ENCODE results near the gene EED. TPM values are rescaled to one million over a fixed set of nuclear protein-coding genes. Genes with fewer than 3 reads are reported as not detected.

The EED gene
- polyA plus RNA-seq, 1 donor from 2014 or later, result 40.1 TPM

- Histone ChIP-seq H3K27ac (ENCODE audit: low read length) (no peak overlapping the region), H3K4me2 (ENCODE audit: low read length) (no peak overlapping the region), H2AFZ (ENCODE audit: low read depth, low read length) (no peak overlapping the region), H3K9ac (ENCODE audit: low read length) (no peak overlapping the region), H3K4me3 (ENCODE audit: low read length) (no peak overlapping the region), H3K27me3 (ENCODE audit: insufficient read depth, low read depth, low read length) (no peaks in the 10 kb centered on the region), H3K9me2 (ENCODE audit: insufficient read depth, low read length) (no peaks in the 10 kb centered on the region), H3K36me3 (ENCODE audit: insufficient read depth, low read length) (no peaks in the 10 kb centered on the region), H3K9me3 (ENCODE audit: low read length) (no peaks in the 10 kb centered on the region), H3K79me2 (replicated peaks; ENCODE audit: insufficient read depth, low read length) (no peaks in the 10 kb centered on the region), H4K20me1 (ENCODE audit: insufficient read depth) (no peaks in the 10 kb centered on the region), H3F3A (ENCODE audit: insufficient read depth, low read length, poor library complexity, severe bottlenecking) (no peaks in the 10 kb centered on the region)
- TF ChIP-seq SMC3 (conservative IDR thresholded peaks at IDR 0.05; ENCODE audit: poor library complexity), result no peak
- TF ChIP-seq CTCF (IDR thresholded peaks at IDR 0.05; ENCODE audit: poor library complexity, severe bottlenecking), result no peak
- TF ChIP-seq RAD21 (conservative IDR thresholded peaks at IDR 0.05), result no peak
- no peak for TF ChIP-seq EZH2 (IDR thresholded peaks at IDR 0.05; ENCODE audit: borderline replicate concordance, insufficient read depth, low read length, poor library complexity, severe bottlenecking)
- no peak for TF ChIP-seq MXI1 (conservative IDR thresholded peaks at IDR 0.05; ENCODE audit: poor library complexity, severe bottlenecking)
- TF ChIP-seq POLR2AphosphoS5 (IDR thresholded peaks at IDR 0.05), result no peak
- TF ChIP-seq REST (IDR thresholded peaks at IDR 0.05; ENCODE audit: borderline replicate concordance), result no peak
- TF ChIP-seq EP300 (conservative IDR thresholded peaks at IDR 0.05; ENCODE audit: poor library complexity, severe bottlenecking), result no peak
- no peak for TF ChIP-seq TAF1 (IDR thresholded peaks at IDR 0.05; ENCODE audit: low read depth)
Measured at GRCh38 chr11:86314636-86315035, 70.1 kb downstream of the EED start.

Small RNAs within 50 kb of the gene (small RNA-seq; reads per million reads assigned to genes)
- gene RF00017 (0 reads per million in 3 experiments), gene RN7SL225P (0 reads per million in 3 experiments)

Other genes starting within 250 kb of the EED start
- 161 and 163 TPM in 2 replicates for gene PICALM, start 175.7 kb upstream of the EED start, polyA plus RNA-seq
- 174 and 180 TPM in 2 replicates for gene HIKESHI, start 57.5 kb downstream of the EED start, polyA plus RNA-seq
- 1.0 and 2.5 TPM in 2 replicates for gene CCDC81, start 130.1 kb downstream of the EED start, polyA plus RNA-seq